Fibroblast of pulmonary artery (primary cell): ENCODE data around the gene TIMM17A.
A peak's percentile ranks its signal among the peaks of the same experiment; 100 is the strongest.

Experiments
- DNase-seq: peaks from one replicate; pipeline ENCODE4 v3.0.0-alpha.2; 2010; ENCODE audit warnings: low read depth
- H3K4me3 ChIP-seq: replicated peaks from 2 replicates; pipeline ENCODE4 v1.5.1; 2011; ENCODE audit warnings: low read depth, mild to moderate bottlenecking, control low read depth, low read length, moderate library complexity
- TF ChIP-seq, protein P1 (sequence below): IDR thresholded peaks from 2 replicates; pipeline ENCODE4 v1.5.1; 2011; ENCODE audit warnings: mild to moderate bottlenecking, control low read depth, low read length, inconsistent platforms; ENCODE audit errors: missing control alignments

TIMM17A gene

DNA sequence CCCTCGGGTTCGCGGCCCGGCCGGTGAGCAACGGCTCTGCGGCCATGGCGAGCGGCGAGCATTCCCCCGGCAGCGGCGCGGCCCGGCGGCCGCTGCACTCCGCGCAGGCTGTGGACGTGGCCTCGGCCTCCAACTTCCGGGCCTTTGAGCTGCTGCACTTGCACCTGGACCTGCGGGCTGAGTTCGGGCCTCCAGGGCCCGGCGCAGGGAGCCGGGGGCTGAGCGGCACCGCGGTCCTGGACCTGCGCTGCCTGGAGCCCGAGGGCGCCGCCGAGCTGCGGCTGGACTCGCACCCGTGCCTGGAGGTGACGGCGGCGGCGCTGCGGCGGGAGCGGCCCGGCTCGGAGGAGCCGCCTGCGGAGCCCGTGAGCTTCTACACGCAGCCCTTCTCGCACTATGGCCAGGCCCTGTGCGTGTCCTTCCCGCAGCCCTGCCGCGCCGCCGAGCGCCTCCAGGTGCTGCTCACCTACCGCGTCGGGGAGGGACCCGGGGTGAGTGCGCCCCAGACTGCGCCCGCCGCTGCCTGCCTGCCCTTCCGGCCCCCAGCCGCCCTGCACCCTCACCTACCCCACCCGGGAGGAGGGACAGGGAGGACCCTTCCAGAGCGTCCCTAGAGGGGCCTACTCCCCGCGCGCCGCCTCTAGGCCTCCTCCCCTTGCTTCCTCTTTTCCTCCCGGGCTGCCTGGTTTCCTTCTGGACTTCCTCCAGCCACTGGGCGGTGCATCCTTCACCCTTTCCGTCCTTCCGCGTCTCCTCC is 27.5 kb downstream of the TIMM17A start, which contains the start of gene RNPEP:
Gene RNPEP, plus strand, starts transcription at position 26 of the 757 bp plus-strand sequence. Its CDS starts 19 bp downstream, at position 45.
- TF ChIP-seq, protein P1, sequence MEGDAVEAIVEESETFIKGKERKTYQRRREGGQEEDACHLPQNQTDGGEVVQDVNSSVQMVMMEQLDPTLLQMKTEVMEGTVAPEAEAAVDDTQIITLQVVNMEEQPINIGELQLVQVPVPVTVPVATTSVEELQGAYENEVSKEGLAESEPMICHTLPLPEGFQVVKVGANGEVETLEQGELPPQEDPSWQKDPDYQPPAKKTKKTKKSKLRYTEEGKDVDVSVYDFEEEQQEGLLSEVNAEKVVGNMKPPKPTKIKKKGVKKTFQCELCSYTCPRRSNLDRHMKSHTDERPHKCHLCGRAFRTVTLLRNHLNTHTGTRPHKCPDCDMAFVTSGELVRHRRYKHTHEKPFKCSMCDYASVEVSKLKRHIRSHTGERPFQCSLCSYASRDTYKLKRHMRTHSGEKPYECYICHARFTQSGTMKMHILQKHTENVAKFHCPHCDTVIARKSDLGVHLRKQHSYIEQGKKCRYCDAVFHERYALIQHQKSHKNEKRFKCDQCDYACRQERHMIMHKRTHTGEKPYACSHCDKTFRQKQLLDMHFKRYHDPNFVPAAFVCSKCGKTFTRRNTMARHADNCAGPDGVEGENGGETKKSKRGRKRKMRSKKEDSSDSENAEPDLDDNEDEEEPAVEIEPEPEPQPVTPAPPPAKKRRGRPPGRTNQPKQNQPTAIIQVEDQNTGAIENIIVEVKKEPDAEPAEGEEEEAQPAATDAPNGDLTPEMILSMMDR = peak; percentile 4
- DNase-seq = peak; percentile 74
- peak within 1 kb of the TSS; percentile 81 for H3K4me3 ChIP-seq

DNA sequence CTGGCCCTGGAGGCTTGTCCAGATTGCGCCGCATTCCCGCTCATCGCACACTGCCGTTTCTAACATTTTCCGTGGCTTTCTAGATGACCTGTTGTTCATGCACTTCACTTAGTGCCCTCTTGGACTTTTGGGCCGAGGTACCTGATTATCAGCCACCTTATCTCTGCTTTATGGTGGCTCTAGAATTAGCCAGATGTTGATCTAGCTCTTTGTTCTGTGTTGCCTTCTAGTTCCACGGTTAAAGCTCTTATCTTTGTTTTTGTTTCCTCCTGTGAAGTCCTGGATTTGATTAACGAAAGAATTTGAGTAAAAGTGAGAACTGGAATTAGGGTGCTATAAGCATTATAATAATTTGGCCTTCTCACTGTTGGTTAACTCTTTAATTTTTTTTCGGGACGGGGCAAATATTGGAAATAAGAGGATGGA is 28.1 kb downstream of the TIMM17A start:
- peak overlapping the region; percentile 81 for H3K4me3 ChIP-seq

DNA sequence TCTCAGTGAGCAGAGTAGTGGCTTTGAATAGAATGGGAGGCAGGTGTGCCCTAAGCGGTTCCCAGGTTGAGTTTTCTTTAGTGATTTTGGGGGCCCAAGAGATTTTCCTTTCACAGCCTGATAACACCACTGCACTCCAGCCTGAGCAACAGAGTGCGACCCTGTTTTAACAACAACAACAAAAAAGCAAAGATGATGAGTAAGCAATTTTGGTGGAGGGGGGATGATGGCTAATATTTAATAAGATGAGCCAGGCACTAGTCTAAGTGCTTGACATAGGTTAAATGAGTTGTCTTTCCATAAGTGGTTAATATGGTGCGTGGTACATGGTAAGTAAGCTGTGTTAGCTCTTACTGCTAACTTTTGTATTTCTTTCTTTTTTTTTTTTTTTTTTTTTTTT is 29.1 kb downstream of the TIMM17A start:
- no peak for DNase-seq
- H3K4me3 ChIP-seq = no peak overlapping the region

More for the DNA sequence above, 28.1 kb downstream of the TIMM17A start:
- no peak for DNase-seq
- TF ChIP-seq, protein P1 = no peak

DNA sequence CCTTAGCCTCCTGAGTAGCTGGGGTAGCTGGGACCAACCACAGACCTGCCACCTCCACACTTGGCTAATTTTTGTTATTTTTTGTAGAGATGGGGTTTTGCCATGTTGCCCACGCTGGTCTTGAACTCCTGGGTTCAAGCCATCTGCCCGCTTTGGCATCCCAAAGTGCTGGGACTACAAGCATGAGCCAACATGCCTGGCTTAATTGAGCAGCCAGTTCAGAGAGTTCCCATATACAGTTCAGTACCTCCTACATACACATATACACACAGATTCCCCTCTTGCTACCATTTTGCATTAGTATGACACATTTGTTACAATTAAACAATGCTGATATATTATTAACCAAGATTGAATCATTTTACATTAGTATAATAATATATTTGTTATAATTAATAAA is 30.1 kb downstream of the TIMM17A start:
- TF ChIP-seq, protein P1 = no peak
- H3K4me3 ChIP-seq = no peak overlapping the region
- DNase-seq = no peak

More for the DNA sequence above, 29.1 kb downstream of the TIMM17A start:
- TF ChIP-seq, protein P1 = no peak

DNA sequence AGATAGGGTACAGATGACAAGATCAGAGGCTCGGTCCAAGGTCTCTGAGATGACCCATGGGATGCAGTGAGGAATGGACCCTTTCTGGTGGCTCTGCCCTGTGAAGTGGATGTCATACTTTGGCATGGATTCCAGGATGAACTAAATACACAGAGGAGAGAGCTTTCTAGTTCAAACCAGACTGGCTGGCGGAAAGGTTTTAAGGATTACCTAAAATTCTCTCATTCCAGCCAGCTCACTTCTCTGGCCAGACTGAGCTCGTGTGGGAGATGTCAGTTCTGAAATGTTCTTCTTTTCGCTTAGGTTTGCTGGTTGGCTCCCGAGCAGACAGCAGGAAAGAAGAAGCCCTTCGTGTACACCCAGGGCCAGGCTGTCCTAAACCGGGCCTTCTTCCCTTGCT is 33.3 kb downstream of the TIMM17A start:
- TF ChIP-seq, protein P1 = no peak
- no peak overlapping the region for H3K4me3 ChIP-seq
- DNase-seq = no peak

DNA sequence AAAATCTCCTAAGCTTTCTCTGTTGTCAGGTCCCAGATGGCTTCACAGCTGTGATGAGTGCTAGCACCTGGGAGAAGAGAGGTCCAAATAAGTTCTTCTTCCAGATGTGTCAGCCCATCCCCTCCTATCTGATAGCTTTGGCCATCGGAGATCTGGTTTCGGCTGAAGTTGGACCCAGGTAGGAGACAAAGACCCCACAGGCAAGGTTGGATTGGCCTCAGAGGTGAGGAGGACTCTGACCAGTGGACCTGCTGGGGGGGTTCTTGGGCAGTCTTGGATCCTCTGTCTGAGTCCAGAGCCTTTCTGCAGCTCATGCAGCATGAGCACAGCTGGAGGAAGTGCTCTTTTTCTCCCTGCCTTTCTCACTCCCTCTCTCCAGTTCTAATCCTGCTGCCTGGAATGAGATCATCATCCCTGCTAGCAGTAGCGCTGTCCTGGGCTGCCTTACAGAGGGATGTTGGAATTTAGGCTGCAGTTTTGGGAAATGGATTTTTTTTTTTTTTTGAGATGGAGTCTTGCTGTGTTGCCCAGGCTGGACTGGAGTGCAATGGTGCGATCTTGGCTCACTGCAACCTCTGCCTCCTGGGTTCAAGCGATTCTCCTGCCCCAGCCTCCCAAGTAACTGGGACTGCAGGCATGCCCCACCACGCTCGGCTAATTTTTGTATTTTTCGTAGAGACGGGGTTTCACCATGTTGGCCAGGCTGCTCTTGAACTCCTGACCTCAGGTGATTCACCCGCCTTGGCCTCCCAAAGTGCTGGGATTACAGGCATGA is 34.2 kb downstream of the TIMM17A start:
- no peak for DNase-seq
- TF ChIP-seq, protein P1 = no peak
- H3K4me3 ChIP-seq = no peak overlapping the region
